GM23338 (cell line): ENCODE measurements around the gene WDR27.

Experiments
- CTCF ChIP-seq, 2 experiments: fragments of 200-600 bp in 1 of 2; sonication (generic) in 1 of 2; conservative IDR thresholded peaks; 2 replicates each; pipeline versions ENCODE4 v1.5.1 to v1.6.1; 2016 to 2017; ENCODE audit warnings: antibody characterized with exemption in 2 of 2, low read depth in 2 of 2, mild to moderate bottlenecking in 2 of 2, moderate library complexity in 1 of 2
- POLR2AphosphoS5 ChIP-seq: IDR thresholded peaks from 2 replicates; pipeline ENCODE4 v1.6.1; 2016; ENCODE audit warnings: antibody characterized with exemption, low read depth

- TF ChIP-seq CTCF (conservative IDR thresholded peaks at IDR 0.05; ENCODE audit: low read depth in 2 of 2) (no peak), POLR2AphosphoS5 (no peak)
These were observed 167.8 kb downstream of the WDR27 start for GRCh38 chr6:169534039-169534421.
